Muscle layer of duodenum (tissue), 2 donors: ENCODE measurements around the gene EPHA2.

Source experiments
- H3K27ac ChIP-seq: one replicate; pipeline ENCODE4 v1.7.0; 2013; ENCODE audit warnings: mild to moderate bottlenecking, low read length
- H3K27me3 ChIP-seq: one replicate; pipeline ENCODE4 v1.7.0; 2013; ENCODE audit warnings: low read depth, mild to moderate bottlenecking, control low read depth, low read length
- H3K36me3 ChIP-seq, 2 donors: one replicate each; pipeline ENCODE4 v1.7.0; 2013; ENCODE audit warnings: low read length in 2 of 2, control low read depth in 1 of 2, mild to moderate bottlenecking in 1 of 2; ENCODE audit not compliant: insufficient read depth in 2 of 2, control insufficient read depth in 1 of 2
- H3K4me1 ChIP-seq, 2 donors: one replicate each; pipeline ENCODE4 v1.7.0; 2013; ENCODE audit warnings: low read length in 2 of 2, mild to moderate bottlenecking in 2 of 2, control low read depth in 1 of 2, moderate library complexity in 1 of 2; ENCODE audit not compliant: insufficient read depth in 2 of 2, control insufficient read depth in 1 of 2
- H3K4me3 ChIP-seq, 2 donors: one replicate each; pipeline ENCODE4 v1.7.0; 2013; ENCODE audit warnings: low read length in 2 of 2, low read depth in 1 of 2, mild to moderate bottlenecking in 1 of 2
- H3K9me3 ChIP-seq, 2 donors: one replicate each; pipeline ENCODE4 v1.7.0; 2013; ENCODE audit warnings: low read length in 2 of 2, control low read depth in 1 of 2, mild to moderate bottlenecking in 1 of 2; ENCODE audit not compliant: control insufficient read depth in 1 of 2
- donor health status: healthy.

EPHA2 gene

DNA sequence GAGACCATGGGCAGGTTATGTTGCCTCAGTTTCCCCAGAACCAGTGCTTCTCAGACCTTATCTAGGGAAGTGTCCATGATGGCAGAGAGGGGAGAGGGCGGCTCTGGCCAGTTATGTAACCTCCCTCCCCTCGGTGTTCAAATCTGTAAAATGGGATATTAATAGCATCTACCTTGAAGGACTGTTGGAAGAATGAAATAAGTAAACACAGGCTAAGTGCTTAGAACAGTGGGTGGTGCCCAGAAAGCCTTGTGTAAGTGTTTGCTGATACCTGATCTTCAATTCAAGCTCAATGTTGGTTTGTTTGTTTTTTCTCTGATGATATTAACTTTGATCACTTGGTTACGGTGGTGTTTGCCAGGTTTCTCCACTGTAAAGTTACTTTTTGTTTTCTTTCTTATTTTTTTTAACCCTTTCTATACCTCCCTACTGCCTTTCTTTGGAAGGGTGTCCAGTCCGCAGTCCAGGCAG is 34.9 kb downstream of the EPHA2 start:
- Histone ChIP-seq H3K36me3 (peaks cover 0 to 7% of the 10 kb centered on the region in 2 donors), H3K4me3 (no peak overlapping the region), H3K27ac (no peak overlapping the region), H3K4me1 (no peaks in the 10 kb centered on the region), H3K27me3 (no peaks in the 10 kb centered on the region), H3K9me3 (no peaks in the 10 kb centered on the region)

DNA sequence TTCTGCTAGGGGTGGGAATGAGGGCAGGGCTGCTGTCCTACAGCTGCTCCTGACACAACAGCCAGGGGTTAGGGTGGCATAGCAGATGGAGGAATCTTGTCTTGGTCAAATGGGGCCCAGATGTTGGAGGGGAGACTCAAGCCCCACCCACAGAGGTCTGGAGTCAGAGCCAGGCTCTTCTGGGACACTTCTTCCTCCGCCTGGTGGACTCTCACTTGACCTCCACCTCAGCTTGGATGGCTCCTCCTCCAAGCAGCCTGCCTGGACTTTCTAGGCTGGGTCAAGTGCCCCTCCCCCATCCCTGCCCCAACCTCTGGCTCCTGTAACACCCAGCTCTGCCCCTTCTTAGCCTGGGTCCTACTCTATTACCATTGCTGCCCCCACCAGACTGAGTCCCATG is 35.5 kb downstream of the EPHA2 start:
- H3K36me3 ChIP-seq = peaks cover 0 to 7% of the 10 kb centered on the region in 2 donors
- H3K4me3 ChIP-seq = no peak overlapping the region
- H3K27ac ChIP-seq = no peak overlapping the region

DNA sequence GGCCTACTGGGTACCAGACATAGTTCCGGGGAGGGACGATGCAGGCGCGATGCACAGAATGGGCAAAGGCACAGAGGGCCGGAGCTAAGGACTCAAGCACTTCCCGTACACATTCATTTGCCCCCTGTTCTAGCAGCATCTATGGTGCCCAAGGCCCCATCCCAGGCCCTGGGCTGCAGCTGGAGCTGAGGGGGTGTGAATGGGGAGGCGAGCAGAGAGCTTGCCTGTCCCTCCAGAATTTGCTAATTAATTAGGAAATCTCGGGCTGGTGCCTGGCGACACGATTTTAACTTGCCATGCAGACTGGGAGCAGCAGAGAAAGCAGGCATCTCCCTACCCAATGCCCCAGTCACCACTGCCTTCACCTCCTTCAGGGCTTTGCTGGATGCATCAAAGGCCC is 35.9 kb downstream of the EPHA2 start:
- Histone ChIP-seq H3K4me3 (no peak overlapping the region), H3K4me1 (no peaks in the 10 kb centered on the region), H3K27ac (no peak overlapping the region), H3K27me3 (no peaks in the 10 kb centered on the region), H3K36me3 (peaks cover 0 to 5% of the 10 kb centered on the region in 2 donors), H3K9me3 (no peaks in the 10 kb centered on the region)

More for the DNA sequence above, 35.5 kb downstream of the EPHA2 start:
- H3K9me3 ChIP-seq = no peaks in the 10 kb centered on the region
- H3K4me1 ChIP-seq = no peaks in the 10 kb centered on the region
- H3K27me3 ChIP-seq = no peaks in the 10 kb centered on the region

- Histone ChIP-seq H3K27ac (no peak overlapping the region), H3K4me1 (no peaks in the 10 kb centered on the region), H3K4me3 (no peak overlapping the region), H3K27me3 (no peaks in the 10 kb centered on the region), H3K36me3 (peaks cover 0 to under 1% of the 10 kb centered on the region in 2 donors), H3K9me3 (no peaks in the 10 kb centered on the region)
These were observed 36.4 kb downstream of the EPHA2 start for GRCh38 chr1:16119504-16119903.

DNA sequence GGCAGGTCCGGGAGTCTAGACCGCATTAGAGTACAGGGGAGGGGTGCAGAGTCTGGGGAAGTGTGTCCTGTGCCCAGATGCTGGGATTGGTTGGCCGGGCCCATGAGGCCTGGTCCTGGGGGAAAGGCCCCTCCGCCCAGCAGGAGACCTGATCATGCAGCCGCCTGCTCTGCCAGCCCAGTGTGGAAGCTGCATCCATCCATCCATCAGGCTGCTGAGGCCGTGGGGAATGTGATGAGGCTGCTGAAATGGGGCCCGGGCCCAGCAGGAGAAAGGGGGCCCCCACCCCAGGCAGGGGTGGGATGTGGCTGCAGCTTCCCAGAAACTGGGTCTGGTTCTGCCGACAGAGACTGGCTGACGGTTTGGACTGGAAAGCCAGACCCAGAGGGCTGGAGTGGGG is 37.2 kb downstream of the EPHA2 start:
- Histone ChIP-seq H3K27ac (no peak overlapping the region), H3K36me3 (no peaks in the 10 kb centered on the region), H3K27me3 (no peaks in the 10 kb centered on the region), H3K9me3 (no peaks in the 10 kb centered on the region), H3K4me1 (no peaks in the 10 kb centered on the region), H3K4me3 (no peak overlapping the region)

DNA sequence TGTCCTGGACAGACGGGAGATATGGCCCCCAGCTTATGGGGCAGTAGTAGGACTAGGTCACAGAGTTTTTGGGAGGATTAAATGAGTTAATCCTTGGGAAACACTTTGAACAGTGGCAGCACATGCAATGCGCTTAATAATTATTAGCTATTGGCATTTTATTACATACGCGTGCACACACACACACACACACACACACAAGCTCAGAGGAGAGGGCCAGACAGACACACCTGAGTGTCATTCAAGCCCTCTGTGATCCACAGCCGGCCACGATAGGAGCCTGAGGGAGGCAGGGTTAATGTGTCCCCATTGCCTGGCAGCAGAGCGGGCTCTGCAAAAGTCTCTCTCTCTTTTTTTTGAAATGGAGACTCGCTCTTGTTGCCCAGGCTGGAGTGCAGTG is 37.9 kb downstream of the EPHA2 start:
- H3K4me1 ChIP-seq = peaks cover 0 to under 1% of the 10 kb centered on the region in 2 donors
- no peaks in the 10 kb centered on the region for H3K36me3 ChIP-seq
- H3K27me3 ChIP-seq = no peaks in the 10 kb centered on the region
- no peak overlapping the region for H3K4me3 ChIP-seq
- no peaks in the 10 kb centered on the region for H3K9me3 ChIP-seq
- H3K27ac ChIP-seq = no peak overlapping the region

- Histone ChIP-seq H3K4me1 (peaks cover 0 to 5% of the 10 kb centered on the region in 2 donors), H3K36me3 (no peaks in the 10 kb centered on the region), H3K9me3 (no peaks in the 10 kb centered on the region), H3K27ac (no peak overlapping the region), H3K27me3 (no peaks in the 10 kb centered on the region), H3K4me3 (no peak overlapping the region)
These were observed 38.5 kb downstream of the EPHA2 start for GRCh38 chr1:16117369-16117768.

DNA sequence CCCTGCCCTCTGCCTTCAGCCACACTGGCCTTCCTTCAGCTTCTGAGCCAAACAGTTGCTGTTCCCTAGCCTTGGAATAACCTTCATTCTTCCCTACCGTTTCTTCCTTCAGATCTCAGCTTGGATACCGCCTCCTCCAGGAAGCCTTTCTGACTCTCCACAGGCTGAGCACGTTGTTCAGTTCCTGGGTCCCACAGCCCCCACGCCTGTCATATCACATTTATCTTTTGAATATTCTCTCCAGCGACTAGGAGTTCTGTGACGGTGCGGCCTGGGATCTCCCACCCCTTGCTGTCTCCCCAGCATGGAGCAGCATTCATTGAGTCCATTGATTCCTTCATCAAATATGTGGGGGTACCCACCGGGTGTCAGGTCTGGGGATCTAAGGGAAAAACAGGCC is 39.2 kb downstream of the EPHA2 start:
- Histone ChIP-seq H3K9me3 (no peaks in the 10 kb centered on the region), H3K36me3 (no peaks in the 10 kb centered on the region), H3K27ac (no peak overlapping the region), H3K27me3 (no peaks in the 10 kb centered on the region), H3K4me3 (no peak overlapping the region), H3K4me1 (peaks cover 0 to 10% of the 10 kb centered on the region in 2 donors)

- Histone ChIP-seq H3K4me3 (no peak overlapping the region), H3K4me1 (peaks cover 0 to 12% of the 10 kb centered on the region in 2 donors), H3K27me3 (no peaks in the 10 kb centered on the region), H3K36me3 (no peaks in the 10 kb centered on the region), H3K27ac (no peak overlapping the region), H3K9me3 (no peaks in the 10 kb centered on the region)
These were observed 39.9 kb downstream of the EPHA2 start for GRCh38 chr1:16116002-16116401.

GRCh38 chr1:16115468-16115983 is 40.3 kb downstream of the EPHA2 start:
- Histone ChIP-seq H3K4me1 (peaks cover 0 to 12% of the 10 kb centered on the region in 2 donors), H3K36me3 (no peaks in the 10 kb centered on the region), H3K27ac (no peak overlapping the region), H3K27me3 (no peaks in the 10 kb centered on the region), H3K9me3 (no peaks in the 10 kb centered on the region), H3K4me3 (no peak overlapping the region)

DNA sequence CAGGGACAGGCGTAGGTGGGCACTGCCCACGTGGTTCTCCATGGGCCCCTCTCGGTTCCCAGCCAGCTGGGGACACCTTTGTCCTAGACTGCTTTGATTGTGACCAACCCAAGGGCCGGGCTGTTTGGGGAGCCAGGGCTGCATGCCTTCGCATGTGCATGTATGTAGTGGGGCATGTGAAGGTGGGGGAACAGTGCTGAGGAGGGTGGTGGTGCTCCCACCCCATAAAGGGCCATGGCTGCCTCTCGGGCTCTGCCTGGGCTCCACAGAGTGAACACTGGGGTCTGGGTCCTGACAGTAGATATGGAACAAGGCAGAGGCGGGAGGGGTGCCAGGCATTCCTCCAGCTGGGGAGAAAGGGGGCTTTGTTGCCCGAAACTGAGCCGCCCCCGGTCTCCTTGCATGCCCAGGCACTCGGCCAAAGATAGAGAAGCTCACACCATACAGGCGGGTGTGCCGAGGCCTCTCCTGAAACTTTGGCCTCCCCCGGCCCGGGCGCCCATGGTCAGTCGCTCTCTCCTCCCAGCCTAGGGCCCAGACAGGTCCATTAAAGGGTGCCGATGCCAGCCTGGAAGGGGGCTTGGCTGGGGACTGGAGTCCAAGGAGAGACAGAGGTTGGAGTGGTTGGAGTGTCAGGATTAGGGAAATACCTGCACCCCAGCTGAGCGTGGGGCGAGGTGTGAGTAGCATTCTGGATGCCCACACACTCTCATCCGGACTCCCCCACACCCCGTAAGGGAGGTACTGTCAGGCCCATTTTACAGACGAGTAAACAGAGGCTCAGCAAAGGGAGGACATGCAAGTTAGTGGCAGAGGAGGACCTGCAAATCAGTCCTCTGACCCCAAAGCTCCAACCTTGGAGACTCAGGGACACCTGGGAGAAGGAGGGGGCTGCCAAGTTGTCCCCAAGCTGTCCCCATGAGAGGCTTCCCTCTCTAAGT is 41.1 kb downstream of the EPHA2 start:
- H3K9me3 ChIP-seq = no peaks in the 10 kb centered on the region
- H3K27me3 ChIP-seq = no peaks in the 10 kb centered on the region
- peaks cover 0 to 12% of the 10 kb centered on the region in 2 donors for H3K4me1 ChIP-seq
- no peak overlapping the region for H3K27ac ChIP-seq
- no peak overlapping the region for H3K4me3 ChIP-seq
- no peaks in the 10 kb centered on the region for H3K36me3 ChIP-seq
